ENCODE data around the gene RPUSD4. TPM values are rescaled to one million over a fixed set of nuclear protein-coding genes. Genes with fewer than 3 reads are reported as not detected.

The RPUSD4 gene
- total RNA-seq, 3 donors from 2014 or later: 21.4 to 29.1 (median 27.5) TPM

DNA sequence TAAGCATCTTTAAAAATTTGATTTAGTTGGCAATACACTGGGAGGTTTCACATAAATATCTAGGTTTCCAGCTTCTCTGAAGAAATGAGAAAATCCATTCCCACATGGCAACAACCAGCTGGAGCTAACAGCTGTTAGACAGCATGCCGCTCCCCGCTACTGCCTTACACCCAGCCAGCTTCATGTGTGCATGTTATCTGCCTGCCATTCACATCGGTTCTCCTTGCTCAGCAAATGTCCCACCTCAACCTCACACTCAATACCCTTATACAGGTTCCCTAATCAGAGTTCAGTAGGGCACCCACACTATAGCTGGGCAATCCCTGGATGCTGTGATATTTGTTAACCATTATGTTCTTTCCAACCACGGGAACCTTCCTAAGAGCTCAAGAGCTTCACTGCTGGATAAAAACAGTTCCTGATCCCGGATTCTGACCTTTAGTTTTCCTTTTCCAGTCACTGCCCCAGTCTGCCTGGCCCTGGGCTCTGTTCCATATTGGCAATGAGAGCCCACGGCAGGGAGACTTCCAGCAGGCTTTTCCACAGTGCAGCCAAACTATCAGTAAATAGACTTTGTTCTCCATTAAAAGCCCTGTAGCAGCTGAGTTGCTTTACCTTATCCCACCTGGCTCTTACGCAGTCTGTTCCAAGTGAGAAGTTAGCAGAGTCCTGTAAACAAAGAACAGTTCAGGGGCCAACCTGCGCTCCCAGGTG, 8.6 kb downstream of the RPUSD4 start:
- no peak overlapping the region for H3K27ac ChIP-seq
- intact Hi-C loops (cut with DNase I; ENCODE audit: low total_unique reads): no loop called here
- no peaks in the 10 kb centered on the region for H3K9me3 ChIP-seq
- H3K4me1 ChIP-seq: no peaks in the 10 kb centered on the region
- H3K27me3 ChIP-seq: no peaks in the 10 kb centered on the region
- H3K4me3 ChIP-seq: no peak overlapping the region
- no peak for TF ChIP-seq CTCF (IDR thresholded peaks at IDR 0.05)
- no peak for TF ChIP-seq POLR2A (IDR thresholded peaks at IDR 0.05)
- no peak for TF ChIP-seq POLR2AphosphoS5 (IDR thresholded peaks at IDR 0.05)
- peaks cover 10% of the 10 kb centered on the region for H3K36me3 ChIP-seq
- no peak for DNase-seq (ENCODE audit: low spot score in 2 of 2)

DNA sequence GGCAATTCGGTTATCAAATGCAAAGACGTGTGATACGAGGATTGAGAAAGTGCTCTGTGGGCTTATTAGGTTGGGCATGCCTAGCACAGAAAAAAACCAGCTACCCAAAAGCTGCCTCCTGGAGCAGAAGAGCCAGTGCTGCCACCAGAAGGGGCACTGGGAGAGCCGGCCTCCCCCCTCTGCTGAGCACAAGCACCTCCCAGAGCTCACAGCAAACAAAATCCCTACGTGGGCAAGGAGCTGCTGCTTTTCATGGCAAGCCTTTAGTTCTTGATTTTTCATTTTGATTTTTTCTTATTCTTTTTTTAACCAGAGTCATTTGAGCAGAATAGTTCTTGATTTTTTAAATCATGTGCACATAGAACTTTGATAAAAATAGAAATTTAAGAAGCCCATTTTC, 12.8 kb downstream of the RPUSD4 start:
- TF ChIP-seq POLR2A (IDR thresholded peaks at IDR 0.05) (no peak), CTCF (IDR thresholded peaks at IDR 0.05) (no peak), POLR2AphosphoS5 (IDR thresholded peaks at IDR 0.05) (no peak)
- intact Hi-C loops (cut with DNase I; ENCODE audit: low total_unique reads): no loop called here

GRCh38 chr11:126197277-126197939, 14.0 kb downstream of the RPUSD4 start:
- H3K36me3 ChIP-seq: no peaks in the 10 kb centered on the region
- DNase-seq (ENCODE audit: low spot score in 2 of 2): no peak
- H3K4me1 ChIP-seq: no peaks in the 10 kb centered on the region
- no peak overlapping the region for H3K27ac ChIP-seq
- H3K9me3 ChIP-seq: peaks cover 0 to 6% of the 10 kb centered on the region in 2 donors
- intact Hi-C loops (cut with DNase I; ENCODE audit: low total_unique reads): no loop called here
- TF ChIP-seq CTCF (IDR thresholded peaks at IDR 0.05) (no peak), POLR2AphosphoS5 (IDR thresholded peaks at IDR 0.05) (no peak), POLR2A (IDR thresholded peaks at IDR 0.05) (no peak)
- no peak overlapping the region for H3K4me3 ChIP-seq
- H3K27me3 ChIP-seq: no peaks in the 10 kb centered on the region

More for the DNA sequence above, 12.8 kb downstream of the RPUSD4 start:
- no peaks in the 10 kb centered on the region for H3K4me1 ChIP-seq
- peaks cover 0 to 6% of the 10 kb centered on the region in 2 donors for H3K9me3 ChIP-seq
- no peak overlapping the region for H3K27ac ChIP-seq
- H3K27me3 ChIP-seq: no peaks in the 10 kb centered on the region
- no peaks in the 10 kb centered on the region for H3K36me3 ChIP-seq
- no peak for DNase-seq (ENCODE audit: low spot score in 2 of 2)
- no peak overlapping the region for H3K4me3 ChIP-seq

DNA sequence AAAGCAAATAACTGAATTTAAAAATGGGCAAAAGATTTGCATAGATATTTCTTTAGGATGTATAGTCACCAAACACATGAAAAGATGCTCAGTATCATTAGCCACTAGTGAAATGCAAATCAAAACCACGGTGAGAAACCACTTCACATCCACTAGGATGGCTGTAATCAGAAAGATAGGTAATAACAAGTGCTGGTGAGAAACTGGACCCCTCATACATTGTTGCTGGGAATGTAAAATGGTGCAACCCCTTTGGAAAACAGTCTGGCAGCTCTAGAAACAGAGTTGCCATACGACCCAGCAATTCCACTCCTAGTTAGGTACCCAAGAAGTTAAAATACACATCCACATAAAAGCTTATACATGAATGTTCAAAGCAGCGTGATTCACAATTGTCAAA, 16.3 kb downstream of the RPUSD4 start:
- intact Hi-C loops (cut with DNase I; ENCODE audit: low total_unique reads): no loop called here
- Histone ChIP-seq H3K36me3 (no peaks in the 10 kb centered on the region), H3K27me3 (no peaks in the 10 kb centered on the region), H3K27ac (no peak overlapping the region), H3K9me3 (peaks cover 0 to 6% of the 10 kb centered on the region in 2 donors), H3K4me1 (no peaks in the 10 kb centered on the region), H3K4me3 (no peak overlapping the region)
- TF ChIP-seq POLR2A (IDR thresholded peaks at IDR 0.05) (no peak), CTCF (IDR thresholded peaks at IDR 0.05) (no peak), POLR2AphosphoS5 (IDR thresholded peaks at IDR 0.05) (no peak)
- DNase-seq (ENCODE audit: low spot score in 2 of 2): no peak

- Histone ChIP-seq H3K27me3 (no peaks in the 10 kb centered on the region), H3K36me3 (no peaks in the 10 kb centered on the region), H3K9me3 (peaks cover 0 to 6% of the 10 kb centered on the region in 2 donors), H3K4me1 (no peaks in the 10 kb centered on the region), H3K27ac (no peak overlapping the region), H3K4me3 (no peak overlapping the region)
- no peak for TF ChIP-seq POLR2A (IDR thresholded peaks at IDR 0.05)
- TF ChIP-seq CTCF (IDR thresholded peaks at IDR 0.05): peak; percentile 39 to 86 (median 72)
- intact Hi-C loops (cut with DNase I; ENCODE audit: low total_unique reads): no loop called here
- peak in 1 of 2 donors; percentile 27 for DNase-seq (ENCODE audit: low spot score in 2 of 2)
These were observed 17.3 kb downstream of the RPUSD4 start for GRCh38 chr11:126194121-126194543.
